GM18502 (cell line): ENCODE data around the gene CNOT4.
"Not testable (repeated sequence)": the region's sequence is repeated elsewhere in the genome, so short reads cannot be mapped to it uniquely, and the experiment has no call there.

Experiments used
- ATAC-seq: cut with Tn5 transposase; IDR thresholded peaks from one replicate; pipeline ENCODE4 v1.9.1; 2021; ENCODE audit warnings: mild to moderate bottlenecking; ENCODE audit not compliant: unreplicated experiment, poor library complexity

Gene CNOT4

GRCh38 chr7:135335628-135336139 lies 174.2 kb downstream of the CNOT4 start:
- peak; percentile 72 for ATAC-seq

- no peak for ATAC-seq
Measured at GRCh38 chr7:135334830-135335543, 174.9 kb downstream of the CNOT4 start.

- no peak for ATAC-seq
Measured at GRCh38 chr7:135333946-135334345, 176.0 kb downstream of the CNOT4 start.

- no peak for ATAC-seq
Measured at GRCh38 chr7:135333200-135333599, 176.7 kb downstream of the CNOT4 start.

DNA sequence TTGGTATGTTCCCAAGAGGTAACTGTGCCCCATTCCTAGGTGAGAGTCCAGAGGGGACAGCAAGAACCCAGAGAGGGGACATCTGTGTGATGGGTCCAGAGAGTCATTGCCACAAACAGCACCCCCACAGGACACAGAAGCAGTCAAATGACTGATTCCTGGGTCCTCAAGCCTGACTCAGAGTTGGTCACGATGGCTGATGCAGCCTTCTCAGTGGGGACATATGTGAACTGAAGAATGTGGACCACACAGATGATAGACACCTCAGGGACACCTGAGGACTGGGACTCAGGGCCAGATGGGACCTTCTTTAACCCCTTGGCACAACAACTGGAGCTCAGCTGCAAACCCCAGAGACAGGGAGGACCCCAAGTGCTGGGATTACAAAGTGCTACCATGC lies 179.8 kb downstream of the CNOT4 start:
- ATAC-seq = no peak

- ATAC-seq = no peak
Measured at GRCh38 chr7:135328526-135328925, 181.4 kb downstream of the CNOT4 start.

DNA sequence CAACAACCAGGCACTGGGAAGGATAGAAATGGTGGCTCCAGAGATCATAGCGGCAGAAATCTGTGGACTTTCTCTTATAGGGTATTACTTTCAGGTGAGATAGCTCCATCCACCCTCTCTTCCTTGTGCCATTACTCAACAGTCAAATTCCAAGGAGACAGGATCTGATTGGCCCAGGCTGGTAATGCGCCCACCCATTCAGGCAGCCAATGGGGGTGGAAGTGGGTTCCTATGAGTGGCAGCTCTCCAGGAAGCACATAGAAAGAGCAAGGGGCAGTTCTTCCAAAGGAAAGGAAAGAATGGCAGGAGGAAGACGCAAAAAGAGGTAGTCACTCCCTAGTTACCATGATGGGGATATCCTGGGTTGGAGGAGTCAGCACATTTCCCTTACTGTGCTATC lies 181.8 kb downstream of the CNOT4 start:
- ATAC-seq = no peak

DNA sequence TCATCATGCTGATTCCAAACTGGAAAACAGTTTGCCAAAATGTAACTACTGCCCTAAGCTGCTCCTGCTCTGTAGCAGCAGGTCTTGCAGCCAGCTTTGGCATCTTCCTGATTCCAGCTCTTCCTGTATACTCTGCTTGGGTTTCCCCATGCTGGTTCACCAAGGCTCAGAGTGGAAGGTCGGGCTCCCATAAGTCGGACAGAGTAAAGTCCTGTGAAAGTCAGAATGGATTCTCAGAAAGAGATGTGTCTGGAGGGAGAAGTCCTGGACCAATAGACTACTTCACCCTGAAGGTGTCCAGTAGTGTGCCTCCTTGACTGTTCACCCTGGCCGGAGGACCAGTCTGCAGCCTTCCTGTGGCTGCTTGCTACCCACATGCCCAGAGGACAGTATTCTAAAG lies 182.4 kb downstream of the CNOT4 start:
- no peak for ATAC-seq

- no peak for ATAC-seq
Measured at GRCh38 chr7:135326636-135327280, 183.1 kb downstream of the CNOT4 start.

GRCh38 chr7:135322571-135323340 lies 187.1 kb downstream of the CNOT4 start:
- ATAC-seq = no peak

DNA sequence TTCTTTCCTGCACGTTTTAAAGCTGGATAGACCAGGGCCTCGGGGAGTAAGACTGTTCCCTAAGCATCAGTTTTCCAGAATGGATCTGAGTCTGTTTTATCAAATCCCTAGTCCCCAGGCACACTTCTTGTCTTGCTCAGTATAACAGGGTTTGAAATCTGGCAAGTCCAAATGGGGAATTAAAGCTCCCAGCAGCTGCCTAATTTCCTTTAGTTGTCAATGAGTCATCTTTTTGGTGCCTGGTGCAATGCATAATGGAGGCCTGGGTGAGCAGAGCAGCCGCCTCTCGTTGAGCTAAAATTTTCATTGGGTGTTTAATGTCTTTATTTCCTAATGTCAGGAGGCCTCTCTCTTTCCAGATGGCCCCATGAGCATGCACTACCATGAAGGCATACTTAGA lies 188.3 kb downstream of the CNOT4 start:
- ATAC-seq = no peak

DNA sequence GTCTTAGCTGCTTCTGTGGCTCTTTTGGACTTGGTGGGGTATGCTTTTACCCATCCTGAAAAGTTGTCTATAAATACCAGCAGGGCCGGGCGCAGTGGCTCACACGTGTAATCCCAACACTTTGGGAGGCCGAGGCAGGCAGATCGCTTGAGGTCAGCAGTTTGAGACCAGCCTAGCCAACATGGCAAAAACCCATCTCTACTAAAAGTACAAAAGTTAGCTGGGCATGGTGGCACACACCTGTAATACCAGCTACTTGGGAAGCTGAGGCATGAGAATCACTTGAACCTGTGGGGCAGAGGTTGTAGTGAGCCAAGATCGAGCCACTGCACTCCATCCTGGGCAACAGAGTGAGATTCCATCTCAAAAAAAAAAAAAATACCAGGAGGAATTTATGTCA lies 188.9 kb downstream of the CNOT4 start:
- ATAC-seq = not testable (repeated sequence)

- no peak for ATAC-seq
Measured at GRCh38 chr7:135320268-135320667, 189.6 kb downstream of the CNOT4 start.

DNA sequence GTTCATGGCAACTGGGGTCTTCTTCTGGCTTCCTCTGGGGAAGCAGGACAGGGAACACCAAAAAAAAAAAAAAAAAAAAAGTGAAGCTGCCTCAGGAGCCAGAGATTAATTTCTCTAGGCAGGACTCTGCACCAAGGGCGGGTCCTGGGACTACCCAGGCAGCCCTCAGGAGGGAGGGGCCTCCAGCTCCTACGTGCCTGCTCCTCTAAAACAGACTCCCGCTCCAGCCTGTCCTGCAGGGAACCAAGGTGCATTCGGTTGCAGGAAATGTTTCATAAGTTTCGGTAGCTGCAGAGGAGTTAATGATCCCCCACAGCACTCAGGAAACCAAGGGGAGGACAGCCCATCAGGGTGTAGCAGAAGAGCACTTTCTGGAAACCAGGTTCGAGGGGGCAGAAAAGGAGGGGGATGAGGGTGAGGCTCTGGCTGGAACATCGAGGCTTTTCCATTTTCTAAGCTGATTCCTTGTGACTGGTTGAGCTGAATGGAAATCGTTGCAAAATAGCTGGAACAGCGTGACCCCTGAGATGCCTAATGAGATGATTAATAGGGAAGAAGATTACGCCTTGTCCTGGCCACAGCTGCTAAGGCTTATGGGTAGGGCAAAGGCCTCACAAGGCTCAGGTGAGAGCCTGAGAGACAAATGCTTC lies 192.1 kb downstream of the CNOT4 start:
- no peak for ATAC-seq

- no peak for ATAC-seq
Measured at GRCh38 chr7:135316648-135317313, 193.1 kb downstream of the CNOT4 start.

DNA sequence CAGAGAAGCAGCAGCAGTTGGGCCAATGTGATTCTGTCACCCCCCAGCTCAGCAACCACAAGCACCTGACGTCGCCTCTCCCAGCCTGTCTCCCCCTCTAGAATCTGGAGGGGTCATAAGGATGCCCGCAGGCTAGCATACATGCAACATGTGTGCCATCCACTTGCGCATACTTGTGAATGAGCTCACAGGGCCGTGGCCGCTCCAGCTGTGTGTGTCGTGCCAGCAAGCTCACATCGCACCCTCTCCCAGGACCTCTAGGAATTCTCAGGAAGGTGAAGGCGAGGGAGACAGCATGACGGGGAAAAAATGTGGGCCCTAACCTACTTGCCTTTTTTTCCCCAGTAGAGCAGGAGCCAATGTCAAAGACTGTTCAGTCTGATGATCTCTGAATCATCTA lies 195.9 kb downstream of the CNOT4 start:
- ATAC-seq = no peak
